ENCODE results near the gene SRSF9.

The SRSF9 gene

DNA sequence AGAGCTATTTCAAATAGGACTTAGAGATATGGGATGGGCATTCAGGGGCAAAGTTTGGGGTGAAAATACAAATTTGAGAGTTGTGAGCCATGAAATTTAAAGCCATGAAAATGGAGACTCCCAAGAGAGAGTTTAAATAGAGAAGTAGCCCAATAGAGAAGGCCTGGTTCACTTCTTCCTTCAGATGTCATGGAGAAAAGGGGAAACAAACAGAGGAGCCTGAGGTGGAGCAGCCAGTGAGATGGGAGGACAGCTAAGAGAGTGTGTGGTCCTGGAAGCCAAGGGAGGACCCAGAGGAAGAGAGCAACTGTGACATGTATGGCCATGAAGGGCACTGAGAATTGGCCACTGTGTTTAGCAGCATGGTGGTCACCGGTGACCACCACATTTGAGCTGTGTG lies 14.1 kb upstream of the SRSF9 start:
- peaks cover 14% of the 10 kb centered on the region for H3K4me1 ChIP-seq (ENCODE audit: insufficient read depth, low read length, severe bottlenecking)
- no peaks in the 10 kb centered on the region for H3F3A ChIP-seq (ENCODE audit: insufficient read depth, low read length)
- H3K9me2 ChIP-seq (ENCODE audit: low read depth, low read length): no peaks in the 10 kb centered on the region
- H2AFZ ChIP-seq (ENCODE audit: low read length): no peak overlapping the region
- H3K27ac ChIP-seq (ENCODE audit: low read depth, low read length, poor library complexity, severe bottlenecking): no peak overlapping the region
- no peaks in the 10 kb centered on the region for H3K79me2 ChIP-seq (ENCODE audit: insufficient read depth, low read length)
- peaks cover 4% of the 10 kb centered on the region; the same call in 1 of the 2 replicates for H3K36me3 ChIP-seq (ENCODE audit: insufficient read depth, low read length)
- no peak overlapping the region for H3K4me2 ChIP-seq (ENCODE audit: low read length)
- H3K27me3 ChIP-seq (ENCODE audit: insufficient read depth, low read length): no peaks in the 10 kb centered on the region
- TF ChIP-seq CTCF (IDR thresholded peaks at IDR 0.05; ENCODE audit: low read length) (no peak), EZH2 (IDR thresholded peaks at IDR 0.05; ENCODE audit: borderline replicate concordance, low read length) (no peak)
- no peaks in the 10 kb centered on the region for H3K9me3 ChIP-seq (ENCODE audit: low read length)
- no peaks in the 10 kb centered on the region for H4K20me1 ChIP-seq (ENCODE audit: insufficient read depth, low read length)
- H3K9ac ChIP-seq (ENCODE audit: low read length): no peak overlapping the region
- no peak overlapping the region for H3K4me3 ChIP-seq (ENCODE audit: low read depth, low read length, poor library complexity, severe bottlenecking)

DNA sequence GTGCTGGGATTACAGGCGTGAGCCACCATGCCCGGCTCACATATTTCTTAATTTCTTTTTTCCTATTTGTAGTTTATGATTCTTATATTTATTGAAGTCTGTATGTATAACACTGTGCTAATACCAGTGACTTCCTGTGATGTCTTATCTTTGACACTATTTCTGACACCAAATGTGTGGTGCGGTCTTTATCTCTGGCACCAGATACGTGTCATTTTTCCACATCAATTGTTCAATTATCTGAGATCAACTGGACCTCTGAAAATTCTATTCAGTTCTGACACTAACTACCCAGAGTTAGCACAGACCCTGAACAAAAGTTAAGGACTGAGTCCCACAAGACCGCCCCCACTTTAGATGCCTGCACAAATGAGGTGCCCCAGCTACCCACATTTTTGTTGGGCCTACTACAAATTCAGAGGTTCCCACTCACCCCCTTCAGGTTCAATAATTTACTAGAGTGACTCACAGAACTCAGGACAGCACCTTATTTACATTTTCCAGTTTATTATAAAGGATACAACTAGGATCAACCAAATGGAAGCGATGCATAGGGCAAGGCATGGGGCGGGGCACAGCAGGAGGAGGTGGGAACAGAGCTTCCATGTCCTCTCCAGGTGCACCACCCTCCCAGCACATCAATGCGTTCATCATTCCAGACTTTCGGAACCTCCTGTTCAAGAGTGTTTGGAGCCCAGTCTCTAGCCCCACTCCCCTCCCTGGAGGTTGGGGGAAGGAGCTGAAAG lies 11.6 kb upstream of the SRSF9 start:
- Histone ChIP-seq H3K27ac (ENCODE audit: low read depth, low read length, poor library complexity, severe bottlenecking) (no peak overlapping the region), H3F3A (ENCODE audit: insufficient read depth, low read length) (no peaks in the 10 kb centered on the region), H3K4me2 (ENCODE audit: low read length) (no peak overlapping the region), H3K4me3 (ENCODE audit: low read depth, low read length, poor library complexity, severe bottlenecking) (no peak overlapping the region), H3K79me2 (ENCODE audit: insufficient read depth, low read length) (no peaks in the 10 kb centered on the region), H3K36me3 (ENCODE audit: insufficient read depth, low read length) (peaks cover 4% of the 10 kb centered on the region; the same call in 1 of the 2 replicates), H3K4me1 (ENCODE audit: insufficient read depth, low read length, severe bottlenecking) (peaks cover 14% of the 10 kb centered on the region), H3K27me3 (ENCODE audit: insufficient read depth, low read length) (no peaks in the 10 kb centered on the region), H4K20me1 (ENCODE audit: insufficient read depth, low read length) (no peaks in the 10 kb centered on the region), H2AFZ (ENCODE audit: low read length) (no peak overlapping the region), H3K9me2 (ENCODE audit: low read depth, low read length) (no peaks in the 10 kb centered on the region), H3K9ac (ENCODE audit: low read length) (no peak overlapping the region), H3K9me3 (ENCODE audit: low read length) (no peaks in the 10 kb centered on the region)
- TF ChIP-seq EZH2 (IDR thresholded peaks at IDR 0.05; ENCODE audit: borderline replicate concordance, low read length) (no peak), CTCF (IDR thresholded peaks at IDR 0.05; ENCODE audit: low read length) (no peak)

GRCh38 chr12:120480211-120480610 lies 10.7 kb upstream of the SRSF9 start:
- Histone ChIP-seq H3K4me3 (ENCODE audit: low read depth, low read length, poor library complexity, severe bottlenecking) (no peak overlapping the region), H3K27ac (ENCODE audit: low read depth, low read length, poor library complexity, severe bottlenecking) (peak overlapping the region; percentile 12), H4K20me1 (ENCODE audit: insufficient read depth, low read length) (no peaks in the 10 kb centered on the region), H3K4me1 (ENCODE audit: insufficient read depth, low read length, severe bottlenecking) (peaks cover 18% of the 10 kb centered on the region), H3K36me3 (ENCODE audit: insufficient read depth, low read length) (peaks cover 4% of the 10 kb centered on the region; the same call in 1 of the 2 replicates), H3K9me2 (ENCODE audit: low read depth, low read length) (no peaks in the 10 kb centered on the region), H3K27me3 (ENCODE audit: insufficient read depth, low read length) (no peaks in the 10 kb centered on the region), H3K9me3 (ENCODE audit: low read length) (no peaks in the 10 kb centered on the region), H3K9ac (ENCODE audit: low read length) (no peak overlapping the region), H3K4me2 (ENCODE audit: low read length) (no peak overlapping the region), H2AFZ (ENCODE audit: low read length) (no peak overlapping the region), H3F3A (ENCODE audit: insufficient read depth, low read length) (no peaks in the 10 kb centered on the region), H3K79me2 (ENCODE audit: insufficient read depth, low read length) (no peaks in the 10 kb centered on the region)
- no peak for TF ChIP-seq CTCF (IDR thresholded peaks at IDR 0.05; ENCODE audit: low read length)
- TF ChIP-seq EZH2 (IDR thresholded peaks at IDR 0.05; ENCODE audit: borderline replicate concordance, low read length): no peak
